GM19240 (cell line): ENCODE data around the gene F2.
"Not testable (repeated sequence)": the region's sequence is repeated elsewhere in the genome, so short reads cannot be mapped to it uniquely, and the experiment has no call there.

Source experiments
- DNase-seq: peaks from one replicate; pipeline ENCODE4 v3.0.0; 2011; ENCODE audit warnings: low spot score; ENCODE audit not compliant: insufficient read length

Gene F2

DNA sequence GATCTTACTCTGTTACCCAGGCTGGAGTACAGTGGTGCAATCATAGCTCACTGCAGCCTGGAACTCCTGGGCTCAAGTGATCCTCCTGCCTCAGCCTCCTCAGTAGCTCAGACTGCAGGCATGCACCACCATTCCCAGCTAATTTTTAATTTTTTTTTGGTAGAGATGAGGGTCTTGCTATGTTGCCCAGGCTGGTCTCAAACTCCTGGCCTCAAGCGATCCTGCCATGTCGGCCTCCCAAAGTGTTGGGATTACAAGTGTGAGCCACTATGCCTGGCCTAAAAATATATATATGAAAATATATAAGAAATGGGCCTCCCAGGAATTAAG, 1.2 kb upstream of the F2 start:
- not testable (repeated sequence) for DNase-seq

DNA sequence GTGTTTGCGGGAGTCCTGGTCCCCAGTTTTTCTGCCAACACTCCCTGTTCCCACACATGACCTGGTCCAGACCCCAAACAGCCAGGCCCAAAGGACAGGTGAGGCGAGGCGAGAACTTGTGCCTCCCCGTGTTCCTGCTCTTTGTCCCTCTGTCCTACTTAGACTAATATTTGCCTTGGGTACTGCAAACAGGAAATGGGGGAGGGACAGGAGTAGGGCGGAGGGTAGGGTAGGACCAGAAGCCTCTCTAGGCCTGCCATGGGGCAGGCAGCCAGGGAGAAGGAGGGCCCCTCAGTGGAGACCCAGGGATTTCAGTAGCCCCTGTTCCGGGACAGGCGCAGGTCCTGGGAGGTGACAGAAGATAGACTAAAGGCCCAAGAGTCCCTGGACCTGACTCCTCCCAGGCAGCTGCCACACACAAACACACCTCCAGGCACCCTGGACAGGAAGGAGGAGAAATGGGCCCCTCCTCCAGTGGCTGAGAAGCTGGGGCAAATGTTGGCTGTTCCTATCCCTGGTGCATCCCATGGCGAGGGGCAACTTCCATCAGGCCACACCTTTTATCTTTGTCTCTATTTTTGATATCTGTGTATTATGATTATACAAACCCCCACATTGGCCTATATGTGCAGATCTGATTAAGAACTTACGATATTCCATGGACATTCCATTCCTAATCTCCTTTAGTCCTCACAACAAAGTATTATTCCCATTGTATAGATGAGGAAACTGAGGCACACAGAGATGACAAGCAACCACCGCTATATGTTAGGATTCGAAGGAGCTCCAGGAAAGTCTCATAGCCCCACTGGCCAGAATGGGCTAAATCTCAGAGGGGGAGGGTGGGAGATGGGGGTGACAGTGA, 626 bp upstream of the F2 start:
- DNase-seq = no peak

DNA sequence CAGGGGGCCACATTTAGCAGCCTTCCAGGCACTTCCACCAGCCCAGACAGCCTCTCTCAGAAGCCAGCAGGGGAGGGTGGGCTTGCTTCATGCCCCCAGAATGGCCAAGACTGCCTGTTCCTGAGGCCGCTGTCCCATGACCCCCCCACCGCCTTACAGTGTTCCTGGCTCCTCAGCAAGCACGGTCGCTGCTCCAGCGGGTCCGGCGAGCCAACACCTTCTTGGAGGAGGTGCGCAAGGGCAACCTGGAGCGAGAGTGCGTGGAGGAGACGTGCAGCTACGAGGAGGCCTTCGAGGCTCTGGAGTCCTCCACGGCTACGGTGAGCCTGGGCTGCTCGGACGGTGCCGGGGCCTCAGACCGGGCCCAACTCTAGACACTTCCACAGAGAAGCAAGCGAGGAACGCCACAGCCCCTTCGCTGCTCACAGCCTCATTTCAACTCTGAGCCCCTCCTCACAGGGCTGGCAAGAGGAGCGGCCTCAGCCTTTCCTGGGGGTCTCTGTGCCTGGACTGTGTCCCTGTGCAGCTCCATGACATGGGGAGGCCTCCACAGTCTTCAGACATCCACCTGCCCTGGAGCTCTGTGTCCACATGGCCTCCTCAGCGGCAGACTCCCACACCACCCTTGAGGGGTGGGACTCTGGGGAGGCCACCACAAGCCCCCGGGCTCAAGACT, 668 bp downstream of the F2 start:
- no peak for DNase-seq

DNA sequence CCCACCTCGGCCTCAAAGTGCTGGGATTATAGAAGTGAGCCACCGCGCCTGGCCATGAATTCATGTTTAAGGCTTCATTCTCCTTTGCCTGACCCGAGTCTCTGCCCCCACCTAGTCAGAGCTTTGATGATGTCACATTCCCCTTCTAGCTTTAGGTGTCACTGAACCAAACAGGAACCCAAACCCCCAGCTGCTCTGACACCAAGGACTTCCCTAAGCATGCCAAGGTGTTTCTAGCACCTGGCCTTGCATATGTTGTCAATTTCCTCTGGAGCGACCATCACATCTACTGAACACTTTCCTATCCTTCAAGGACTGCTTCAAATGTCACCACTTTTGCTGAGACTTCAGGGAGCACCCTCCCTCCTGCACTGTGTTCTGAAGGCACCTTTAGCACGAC, 2.3 kb downstream of the F2 start:
- no peak for DNase-seq

DNA sequence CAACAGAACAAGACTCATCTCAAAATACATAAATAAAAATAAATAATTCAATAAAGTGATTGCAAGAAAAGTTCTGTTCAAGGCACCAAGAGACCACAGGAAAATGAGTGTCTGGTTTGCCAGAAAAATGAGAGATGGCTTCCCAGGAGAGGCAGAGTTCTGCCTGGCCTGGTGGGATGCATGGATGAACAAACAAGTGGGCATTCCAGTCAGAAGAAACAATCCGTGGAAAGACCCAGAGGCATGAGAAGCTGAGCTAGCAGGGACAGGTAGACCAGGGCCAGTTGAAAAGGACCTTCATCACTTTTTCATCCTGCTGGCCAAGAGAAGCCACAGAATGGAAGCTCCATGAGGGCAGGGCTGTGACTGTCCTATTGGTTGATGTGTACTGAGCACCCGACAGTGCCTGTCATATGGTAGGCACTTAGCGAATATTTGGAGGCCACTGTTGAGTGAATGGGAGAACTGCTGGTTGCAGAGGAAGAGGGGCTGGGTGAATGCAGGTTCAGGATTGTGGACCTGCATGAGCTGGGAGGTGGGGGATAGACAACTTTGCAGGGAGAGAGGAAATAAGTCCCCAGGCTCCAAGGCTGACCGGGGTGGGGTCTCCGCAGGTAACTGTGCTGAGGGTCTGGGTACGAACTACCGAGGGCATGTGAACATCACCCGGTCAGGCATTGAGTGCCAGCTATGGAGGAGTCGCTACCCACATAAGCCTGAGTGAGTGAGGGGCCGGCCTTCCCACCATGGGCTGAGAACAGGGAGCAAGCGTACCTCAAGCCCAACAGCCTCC, 3.7 kb downstream of the F2 start:
- no peak for DNase-seq

DNA sequence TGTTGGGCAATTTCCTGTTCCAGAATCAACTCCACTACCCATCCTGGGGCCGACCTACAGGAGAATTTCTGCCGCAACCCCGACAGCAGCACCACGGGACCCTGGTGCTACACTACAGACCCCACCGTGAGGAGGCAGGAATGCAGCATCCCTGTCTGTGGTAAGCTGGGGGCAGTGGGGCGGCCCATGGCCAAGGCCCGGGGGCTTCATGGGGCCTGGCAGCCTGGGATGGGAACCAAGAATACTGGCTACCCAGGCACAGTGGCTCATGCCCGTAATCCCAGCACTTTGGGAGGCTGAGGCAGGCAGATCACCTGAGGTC, 4.3 kb downstream of the F2 start:
- no peak for DNase-seq

DNA sequence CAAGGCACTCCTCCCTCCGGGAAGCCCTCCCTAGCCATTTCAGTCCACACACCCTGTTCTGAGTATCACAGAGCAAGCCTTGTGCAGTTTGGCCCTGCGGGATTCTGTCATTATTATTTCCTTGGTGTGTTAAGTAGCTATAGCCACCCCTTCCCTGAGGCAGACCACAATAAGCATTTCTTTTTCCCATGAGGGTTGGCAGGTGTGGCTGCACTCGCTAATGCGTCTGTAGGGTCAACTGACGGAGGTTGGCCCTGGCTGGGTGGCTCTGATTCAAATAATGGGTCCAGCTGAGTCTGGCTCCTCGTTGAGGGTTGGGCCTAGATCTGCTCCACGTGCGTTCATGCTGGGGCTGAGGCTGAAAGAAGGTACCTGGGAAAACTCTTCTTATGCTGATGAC, 5.1 kb downstream of the F2 start:
- no peak for DNase-seq

DNA sequence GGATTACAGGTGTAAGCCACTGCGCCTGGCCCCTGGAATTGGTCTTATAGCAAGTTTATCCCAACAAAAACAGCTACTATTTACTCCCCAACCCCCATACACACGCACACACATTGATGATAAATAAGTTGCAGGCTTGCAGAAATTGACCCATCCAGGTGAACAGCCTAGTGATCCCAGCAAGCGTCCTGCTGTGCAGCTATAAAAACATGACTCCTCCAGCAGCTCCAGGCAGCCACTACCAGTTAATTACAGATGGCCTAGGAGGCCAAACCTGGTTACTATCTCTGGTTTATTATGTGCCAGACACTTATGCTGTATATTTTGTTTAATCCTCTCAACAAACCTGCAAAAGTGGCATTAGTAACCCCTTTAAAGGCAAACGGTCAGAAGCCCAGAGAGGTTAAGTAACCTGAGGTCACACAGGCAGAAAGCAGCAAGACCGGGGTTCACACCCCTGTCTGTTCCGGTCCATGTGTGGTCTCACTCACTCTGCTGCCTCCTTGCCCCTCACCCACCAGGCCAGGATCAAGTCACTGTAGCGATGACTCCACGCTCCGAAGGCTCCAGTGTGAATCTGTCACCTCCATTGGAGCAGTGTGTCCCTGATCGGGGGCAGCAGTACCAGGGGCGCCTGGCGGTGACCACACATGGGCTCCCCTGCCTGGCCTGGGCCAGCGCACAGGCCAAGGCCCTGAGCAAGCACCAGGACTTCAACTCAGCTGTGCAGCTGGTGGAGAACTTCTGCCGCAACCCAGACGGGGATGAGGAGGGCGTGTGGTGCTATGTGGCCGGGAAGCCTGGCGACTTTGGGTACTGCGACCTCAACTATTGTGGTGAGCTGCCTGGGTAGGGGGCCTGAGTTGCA, 6.6 kb downstream of the F2 start:
- DNase-seq = no peak

DNA sequence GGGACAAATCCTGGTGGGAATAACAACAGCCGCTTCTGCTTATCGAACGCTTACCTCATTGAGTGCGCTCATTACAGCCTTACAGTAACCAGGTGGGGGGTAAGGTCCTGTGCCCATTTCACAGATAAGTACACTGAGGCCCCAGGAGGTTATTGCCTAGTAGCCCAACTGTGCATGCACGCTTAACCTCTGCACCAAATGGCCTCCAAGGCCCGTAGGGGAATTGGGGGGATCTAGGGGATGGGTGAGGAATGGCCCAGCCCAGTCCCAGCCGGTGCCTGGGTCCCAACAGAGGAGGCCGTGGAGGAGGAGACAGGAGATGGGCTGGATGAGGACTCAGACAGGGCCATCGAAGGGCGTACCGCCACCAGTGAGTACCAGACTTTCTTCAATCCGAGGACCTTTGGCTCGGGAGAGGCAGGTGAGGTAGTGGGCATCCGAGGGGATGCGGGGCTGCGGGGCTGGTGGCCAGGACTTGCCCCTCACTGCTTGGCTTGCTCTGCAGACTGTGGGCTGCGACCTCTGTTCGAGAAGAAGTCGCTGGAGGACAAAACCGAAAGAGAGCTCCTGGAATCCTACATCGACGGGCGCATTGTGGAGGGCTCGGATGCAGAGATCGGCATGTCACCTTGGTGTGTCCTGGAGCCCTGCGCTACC, 7.3 kb downstream of the F2 start:
- no peak for DNase-seq

DNA sequence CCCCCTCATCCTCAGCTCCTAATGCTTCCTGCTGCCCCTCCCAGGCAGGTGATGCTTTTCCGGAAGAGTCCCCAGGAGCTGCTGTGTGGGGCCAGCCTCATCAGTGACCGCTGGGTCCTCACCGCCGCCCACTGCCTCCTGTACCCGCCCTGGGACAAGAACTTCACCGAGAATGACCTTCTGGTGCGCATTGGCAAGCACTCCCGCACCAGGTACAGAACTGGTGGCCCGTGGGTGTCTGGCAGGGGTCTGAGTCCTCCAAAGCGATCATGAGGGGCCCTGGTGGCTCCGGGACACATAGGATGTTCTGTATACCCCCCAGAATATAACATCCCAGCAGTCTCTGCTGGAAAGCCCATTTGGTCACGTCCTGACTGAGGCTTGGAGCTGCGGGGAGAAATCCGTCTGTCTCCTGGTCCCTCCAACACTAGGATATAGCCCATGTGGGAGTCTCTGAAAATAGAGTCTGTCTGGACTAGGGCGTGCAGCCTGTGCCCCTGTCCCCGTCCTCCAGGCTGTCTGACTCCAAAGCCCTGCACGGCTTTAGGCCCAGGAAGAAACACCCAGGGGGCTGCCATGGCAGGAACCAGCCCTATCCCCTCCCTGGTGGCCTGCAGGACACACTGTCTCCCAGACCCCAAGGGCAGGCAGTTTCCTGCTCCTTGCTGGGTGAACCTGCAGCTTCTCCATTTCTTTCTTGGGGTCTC, 9.1 kb downstream of the F2 start:
- no peak for DNase-seq

DNA sequence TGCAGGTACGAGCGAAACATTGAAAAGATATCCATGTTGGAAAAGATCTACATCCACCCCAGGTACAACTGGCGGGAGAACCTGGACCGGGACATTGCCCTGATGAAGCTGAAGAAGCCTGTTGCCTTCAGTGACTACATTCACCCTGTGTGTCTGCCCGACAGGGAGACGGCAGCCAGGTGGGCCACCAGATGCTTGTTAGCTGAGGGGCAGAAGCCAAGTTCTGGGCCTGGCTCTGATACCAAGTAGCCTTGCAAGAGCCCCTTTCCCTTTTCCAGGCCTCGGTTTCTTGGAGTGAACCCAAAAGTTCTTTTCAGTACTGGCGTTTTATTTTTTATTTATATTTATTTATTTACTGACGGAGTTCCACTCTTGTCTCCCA, 9.6 kb downstream of the F2 start:
- no peak for DNase-seq

DNA sequence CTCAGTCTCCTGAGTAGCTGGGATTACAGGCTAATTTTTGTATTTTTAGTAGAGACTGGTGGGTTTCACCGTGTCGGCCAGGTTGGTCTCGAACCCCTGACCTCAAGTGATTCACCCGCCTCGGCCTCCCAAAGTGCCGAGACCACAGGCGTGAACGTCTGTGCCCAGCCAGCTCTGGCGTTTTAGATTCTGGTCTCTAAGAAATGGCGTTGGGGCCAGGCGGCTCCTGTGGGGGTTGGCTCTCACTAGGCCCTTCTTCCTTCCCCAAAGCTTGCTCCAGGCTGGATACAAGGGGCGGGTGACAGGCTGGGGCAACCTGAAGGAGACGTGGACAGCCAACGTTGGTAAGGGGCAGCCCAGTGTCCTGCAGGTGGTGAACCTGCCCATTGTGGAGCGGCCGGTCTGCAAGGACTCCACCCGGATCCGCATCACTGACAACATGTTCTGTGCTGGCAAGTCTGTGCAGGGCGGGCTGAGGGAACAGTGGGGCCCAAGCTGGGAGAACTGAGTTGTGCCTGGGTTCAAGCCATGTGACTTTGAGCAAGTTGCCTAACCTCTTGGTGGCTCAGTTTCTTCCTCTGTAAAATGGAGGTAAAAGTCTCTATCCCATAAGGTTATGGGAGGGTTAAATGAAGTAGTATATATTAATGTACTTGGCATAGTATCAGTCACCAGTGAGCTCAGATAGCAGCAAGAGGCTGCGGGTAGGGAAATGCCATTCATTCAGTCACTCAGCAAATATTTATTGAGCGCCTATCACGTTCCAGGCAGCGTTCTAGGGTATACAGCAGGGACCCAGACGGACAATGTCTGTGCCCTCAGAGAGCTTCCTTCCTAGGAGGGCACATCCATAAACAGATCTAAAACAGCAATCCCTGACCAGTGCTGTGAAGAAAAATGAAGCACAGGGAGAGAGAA, 10.4 kb downstream of the F2 start:
- DNase-seq = no peak

DNA sequence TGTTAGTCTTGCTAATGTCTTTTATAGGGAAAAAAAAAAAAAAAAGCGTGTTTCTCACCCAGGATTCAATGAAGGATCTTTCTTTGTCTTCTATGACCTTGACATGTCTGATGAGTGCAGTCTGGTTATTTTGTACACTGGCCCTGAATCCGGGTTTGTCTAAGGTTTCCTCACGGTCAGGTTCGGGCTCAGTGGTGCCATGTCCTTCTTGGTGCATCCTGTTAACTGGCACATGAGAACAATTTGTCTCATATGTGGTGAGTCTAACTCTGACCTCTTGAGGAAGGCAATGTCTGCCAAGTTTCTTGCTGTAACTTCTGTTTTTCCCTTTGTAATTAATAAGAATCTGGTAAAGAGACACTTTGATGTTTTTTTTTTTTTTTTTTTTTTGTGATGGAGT, 12.5 kb downstream of the F2 start:
- DNase-seq = no peak

DNA sequence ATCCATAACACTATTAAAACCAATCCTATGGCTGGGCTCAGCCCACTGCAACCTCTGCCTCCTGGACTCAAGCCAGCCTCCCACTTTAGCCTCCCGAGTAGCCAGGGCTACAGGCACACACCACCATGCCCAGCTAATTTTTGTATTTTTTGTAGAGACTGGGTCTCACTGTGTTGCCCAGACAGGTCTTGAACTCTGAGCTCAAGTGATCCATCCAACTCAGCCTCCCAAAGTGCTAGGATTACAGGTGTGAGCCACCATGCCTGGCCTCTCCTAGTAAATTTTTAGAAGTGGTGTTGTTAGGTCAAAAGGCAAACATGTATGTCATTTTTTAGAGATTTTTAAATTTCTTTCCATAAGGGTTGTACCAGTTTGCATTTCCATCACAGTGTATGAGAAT, 14.2 kb downstream of the F2 start:
- no peak for DNase-seq

DNA sequence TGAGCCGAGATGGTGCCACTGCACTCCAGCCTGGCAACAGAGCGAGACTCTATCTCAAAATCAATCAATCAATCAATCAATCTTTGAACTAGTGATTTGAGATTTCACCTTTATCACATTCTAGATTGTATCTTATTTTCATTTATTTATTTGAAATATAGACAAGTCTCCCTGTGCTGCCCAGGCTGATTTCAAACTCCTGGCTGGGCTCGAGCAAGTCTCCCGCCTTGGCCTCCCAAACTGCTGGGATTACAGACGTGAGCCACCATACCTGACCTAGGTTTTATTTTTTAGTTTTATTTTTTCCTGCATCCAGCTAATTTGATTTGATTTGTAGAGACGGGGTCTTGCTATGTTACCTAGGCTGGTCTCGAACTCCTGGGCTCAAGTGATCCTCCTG, 17.1 kb downstream of the F2 start:
- DNase-seq = no peak

DNA sequence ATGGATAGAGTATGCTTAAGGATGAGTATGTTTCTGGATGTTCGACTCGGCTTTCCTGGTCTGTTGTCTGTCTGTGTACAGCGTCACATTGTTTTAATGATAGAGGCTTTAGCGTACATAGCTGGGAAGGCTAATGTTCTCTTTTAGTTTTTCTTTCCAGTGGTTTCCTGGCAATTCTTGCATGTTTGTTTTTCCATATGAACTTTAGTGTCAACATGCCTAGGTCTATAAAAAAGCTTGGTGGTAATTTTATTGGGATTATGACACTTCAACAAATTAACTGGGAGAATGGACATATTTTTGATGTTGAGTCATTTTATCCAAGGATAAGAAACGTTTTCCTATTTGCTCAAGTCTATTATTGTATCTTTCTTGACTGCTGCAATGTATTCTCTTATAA, 17.6 kb downstream of the F2 start:
- no peak for DNase-seq

DNA sequence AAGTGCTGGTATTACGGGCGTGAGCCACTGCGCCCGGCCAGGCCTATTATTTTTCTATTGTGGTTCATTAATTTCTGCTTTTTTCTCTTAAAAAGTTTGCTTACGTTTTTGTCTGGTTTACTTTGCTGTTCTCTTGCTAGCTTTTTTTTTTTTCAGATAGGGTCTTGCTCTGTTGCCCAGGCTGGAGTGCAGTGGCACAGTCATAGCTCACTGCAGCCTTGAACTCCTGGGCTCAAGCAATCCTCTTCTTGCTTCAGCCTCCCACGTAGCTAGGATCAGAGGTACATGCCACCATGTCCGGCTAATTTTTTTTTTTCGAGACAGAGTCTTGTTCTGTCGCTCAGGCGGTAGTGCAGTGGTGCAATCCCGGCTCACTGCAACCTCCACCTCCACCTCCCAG, 18.7 kb downstream of the F2 start:
- no peak for DNase-seq

DNA sequence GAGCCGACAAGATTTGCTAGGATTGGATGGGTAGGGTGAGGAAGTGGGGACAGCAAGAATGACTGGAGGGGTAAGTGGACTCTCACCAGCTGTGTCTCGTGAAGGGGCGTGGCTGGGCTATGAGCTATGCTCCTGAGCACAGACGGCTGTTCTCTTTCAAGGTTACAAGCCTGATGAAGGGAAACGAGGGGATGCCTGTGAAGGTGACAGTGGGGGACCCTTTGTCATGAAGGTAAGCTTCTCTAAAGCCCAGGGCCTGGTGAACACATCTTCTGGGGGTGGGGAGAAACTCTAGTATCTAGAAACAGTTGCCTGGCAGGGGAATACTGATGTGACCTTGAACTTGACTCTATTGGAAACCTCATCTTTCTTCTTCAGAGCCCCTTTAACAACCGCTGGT, 19.9 kb downstream of the F2 start:
- no peak for DNase-seq
